Measurements from ENCODE around the gene GEMIN8.

DNA sequence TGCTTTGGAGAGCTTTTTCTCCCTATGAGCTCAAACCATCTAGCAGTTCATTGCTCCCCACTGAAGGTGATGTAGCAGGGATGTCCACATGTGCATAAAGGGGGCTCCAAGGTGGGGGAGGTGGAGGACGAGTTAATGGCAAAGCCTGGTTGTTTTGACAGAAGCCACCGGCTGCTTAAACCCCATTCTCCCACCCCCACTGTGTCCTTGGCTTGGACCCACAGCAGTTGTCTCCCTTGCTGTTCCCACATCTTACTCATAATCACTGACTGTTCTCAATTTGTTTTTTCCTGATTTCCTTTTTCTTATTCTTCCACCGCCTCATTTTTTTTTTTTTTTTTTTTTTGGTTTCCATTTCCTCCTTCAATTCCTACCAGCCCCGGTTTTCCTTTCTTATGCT is 72.7 kb downstream of the GEMIN8 start:
- TF ChIP-seq, protein P1, sequence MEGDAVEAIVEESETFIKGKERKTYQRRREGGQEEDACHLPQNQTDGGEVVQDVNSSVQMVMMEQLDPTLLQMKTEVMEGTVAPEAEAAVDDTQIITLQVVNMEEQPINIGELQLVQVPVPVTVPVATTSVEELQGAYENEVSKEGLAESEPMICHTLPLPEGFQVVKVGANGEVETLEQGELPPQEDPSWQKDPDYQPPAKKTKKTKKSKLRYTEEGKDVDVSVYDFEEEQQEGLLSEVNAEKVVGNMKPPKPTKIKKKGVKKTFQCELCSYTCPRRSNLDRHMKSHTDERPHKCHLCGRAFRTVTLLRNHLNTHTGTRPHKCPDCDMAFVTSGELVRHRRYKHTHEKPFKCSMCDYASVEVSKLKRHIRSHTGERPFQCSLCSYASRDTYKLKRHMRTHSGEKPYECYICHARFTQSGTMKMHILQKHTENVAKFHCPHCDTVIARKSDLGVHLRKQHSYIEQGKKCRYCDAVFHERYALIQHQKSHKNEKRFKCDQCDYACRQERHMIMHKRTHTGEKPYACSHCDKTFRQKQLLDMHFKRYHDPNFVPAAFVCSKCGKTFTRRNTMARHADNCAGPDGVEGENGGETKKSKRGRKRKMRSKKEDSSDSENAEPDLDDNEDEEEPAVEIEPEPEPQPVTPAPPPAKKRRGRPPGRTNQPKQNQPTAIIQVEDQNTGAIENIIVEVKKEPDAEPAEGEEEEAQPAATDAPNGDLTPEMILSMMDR (IDR thresholded peaks at IDR 0.05; ENCODE audit: low read depth, low read length, poor library complexity, severe bottlenecking) = no peak
- TF ChIP-seq EZH2phosphoT487 (IDR thresholded peaks at IDR 0.05; ENCODE audit: borderline replicate concordance, low read length) = no peak

Data from DOHH2 (cell line).